HEK293 (cell line): Measurements from ENCODE around the gene MYOM1.

ENCODE experiments used
- GLI4 ChIP-seq: fragments of 450-650 bp; formaldehyde crosslinking; IDR thresholded peaks from 2 replicates; pipeline ENCODE4 v1.5.1; 2016; ENCODE audit warnings: missing biosample characterization, missing genetic modification characterization
- YY1 ChIP-seq: fragments of 450-650 bp; formaldehyde crosslinking; IDR thresholded peaks from 2 replicates; pipeline ENCODE4 v1.5.1; 2018; ENCODE audit warnings: missing biosample characterization, missing genetic modification characterization
- ZBTB17 ChIP-seq: fragments of 450-650 bp; formaldehyde crosslinking; IDR thresholded peaks from 2 replicates; pipeline ENCODE4 v1.5.1; 2016; ENCODE audit warnings: missing biosample characterization, missing genetic modification characterization
- ZNF121 ChIP-seq: fragments of 450-650 bp; formaldehyde crosslinking; IDR thresholded peaks from 2 replicates; pipeline ENCODE4 v1.5.1; 2016; ENCODE audit warnings: missing biosample characterization, missing genetic modification characterization
- ZNF133 ChIP-seq: fragments of 450-650 bp; formaldehyde crosslinking; IDR thresholded peaks from 2 replicates; pipeline ENCODE4 v1.5.1; 2016; ENCODE audit warnings: missing biosample characterization, missing genetic modification characterization
- ZNF138 ChIP-seq: fragments of 450-650 bp; formaldehyde crosslinking; IDR thresholded peaks from 2 replicates; pipeline ENCODE4 v1.5.1; 2016; ENCODE audit warnings: missing biosample characterization, missing genetic modification characterization, borderline replicate concordance
- ZNF274 ChIP-seq, 2 experiments: fragments of 200-500 bp in 1 of 2; fragments of 450-650 bp in 1 of 2; sonication (Bioruptor generic) in 1 of 2; formaldehyde crosslinking in 1 of 2; IDR thresholded peaks; 2 replicates each; pipeline versions ENCODE4 v1.5.1 to v1.6.1; 2014 to 2016; ENCODE audit warnings: borderline replicate concordance in 1 of 2, inconsistent platforms in 1 of 2, low read length in 1 of 2, missing biosample characterization in 1 of 2, missing genetic modification characterization in 1 of 2
- ZNF391 ChIP-seq: fragments of 450-650 bp; formaldehyde crosslinking; IDR thresholded peaks from 2 replicates; pipeline ENCODE4 v1.5.1; 2016; ENCODE audit warnings: low read depth, missing biosample characterization, missing genetic modification characterization, borderline replicate concordance
- TF ChIP-seq, protein P1 (sequence below): fragments of 450-650 bp; formaldehyde crosslinking; IDR thresholded peaks from 2 replicates; pipeline ENCODE4 v1.5.1; 2016; ENCODE audit warnings: missing biosample characterization, missing genetic modification characterization, borderline replicate concordance
- TF ChIP-seq, protein P2 (sequence below): fragments of 450-650 bp; formaldehyde crosslinking; IDR thresholded peaks from 2 replicates; pipeline ENCODE4 v1.5.1; 2016; ENCODE audit warnings: missing biosample characterization, missing genetic modification characterization
- TF ChIP-seq, protein P3 (sequence below): fragments of 450-650 bp; formaldehyde crosslinking; IDR thresholded peaks from 2 replicates; pipeline ENCODE4 v1.5.1; 2016; ENCODE audit warnings: missing biosample characterization, missing genetic modification characterization
- TF ChIP-seq, protein P4 (sequence below): fragments of 450-650 bp; formaldehyde crosslinking; optimal IDR thresholded peaks from 2 replicates; pipeline ENCODE3; 2016; ENCODE audit warnings: missing biosample characterization, mild to moderate bottlenecking, missing genetic modification characterization
- TF ChIP-seq, protein P5 (sequence below): fragments of 450-650 bp; formaldehyde crosslinking; IDR thresholded peaks from 2 replicates; pipeline ENCODE4 v1.5.1; 2016; ENCODE audit warnings: missing biosample characterization, missing genetic modification characterization

DNA sequence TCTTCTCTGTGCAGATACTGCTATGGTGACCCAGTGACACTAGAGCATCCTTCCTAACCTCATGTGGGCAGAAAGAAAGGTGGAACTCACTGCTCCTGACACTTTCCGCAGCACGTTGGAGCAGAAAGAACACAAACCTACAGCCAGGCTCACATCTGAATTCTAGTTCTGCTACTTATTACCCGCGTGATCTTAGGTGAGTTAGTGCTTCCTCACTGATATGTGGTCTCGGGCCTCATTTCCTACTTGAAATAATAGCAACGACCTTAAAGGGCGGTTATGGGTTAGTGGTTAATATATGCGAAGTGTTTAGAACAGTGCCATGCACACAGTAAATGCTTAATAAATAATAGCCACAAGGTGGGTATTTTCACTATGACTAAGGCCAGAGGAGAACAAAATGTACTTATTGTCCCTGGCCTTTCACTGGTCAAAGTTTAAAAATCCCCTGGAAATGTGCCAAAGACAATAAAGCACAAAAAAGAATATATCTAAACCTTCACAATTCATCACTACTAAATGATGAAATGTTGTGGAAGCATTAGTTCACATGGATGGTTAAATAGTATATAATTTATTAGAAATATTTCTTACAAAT is 66.6 kb downstream of the MYOM1 start:
- TF ChIP-seq, protein P1, sequence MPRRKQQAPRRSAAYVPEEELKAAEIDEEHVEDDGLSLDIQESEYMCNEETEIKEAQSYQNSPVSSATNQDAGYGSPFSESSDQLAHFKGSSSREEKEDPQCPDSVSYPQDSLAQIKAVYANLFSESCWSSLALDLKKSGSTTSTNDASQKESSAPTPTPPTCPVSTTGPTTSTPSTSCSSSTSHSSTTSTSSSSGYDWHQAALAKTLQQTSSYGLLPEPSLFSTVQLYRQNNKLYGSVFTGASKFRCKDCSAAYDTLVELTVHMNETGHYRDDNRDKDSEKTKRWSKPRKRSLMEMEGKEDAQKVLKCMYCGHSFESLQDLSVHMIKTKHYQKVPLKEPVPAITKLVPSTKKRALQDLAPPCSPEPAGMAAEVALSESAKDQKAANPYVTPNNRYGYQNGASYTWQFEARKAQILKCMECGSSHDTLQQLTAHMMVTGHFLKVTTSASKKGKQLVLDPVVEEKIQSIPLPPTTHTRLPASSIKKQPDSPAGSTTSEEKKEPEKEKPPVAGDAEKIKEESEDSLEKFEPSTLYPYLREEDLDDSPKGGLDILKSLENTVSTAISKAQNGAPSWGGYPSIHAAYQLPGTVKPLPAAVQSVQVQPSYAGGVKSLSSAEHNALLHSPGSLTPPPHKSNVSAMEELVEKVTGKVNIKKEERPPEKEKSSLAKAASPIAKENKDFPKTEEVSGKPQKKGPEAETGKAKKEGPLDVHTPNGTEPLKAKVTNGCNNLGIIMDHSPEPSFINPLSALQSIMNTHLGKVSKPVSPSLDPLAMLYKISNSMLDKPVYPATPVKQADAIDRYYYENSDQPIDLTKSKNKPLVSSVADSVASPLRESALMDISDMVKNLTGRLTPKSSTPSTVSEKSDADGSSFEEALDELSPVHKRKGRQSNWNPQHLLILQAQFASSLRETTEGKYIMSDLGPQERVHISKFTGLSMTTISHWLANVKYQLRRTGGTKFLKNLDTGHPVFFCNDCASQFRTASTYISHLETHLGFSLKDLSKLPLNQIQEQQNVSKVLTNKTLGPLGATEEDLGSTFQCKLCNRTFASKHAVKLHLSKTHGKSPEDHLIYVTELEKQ (tag by site-specific recombination): no peak
- TF ChIP-seq, protein P2, sequence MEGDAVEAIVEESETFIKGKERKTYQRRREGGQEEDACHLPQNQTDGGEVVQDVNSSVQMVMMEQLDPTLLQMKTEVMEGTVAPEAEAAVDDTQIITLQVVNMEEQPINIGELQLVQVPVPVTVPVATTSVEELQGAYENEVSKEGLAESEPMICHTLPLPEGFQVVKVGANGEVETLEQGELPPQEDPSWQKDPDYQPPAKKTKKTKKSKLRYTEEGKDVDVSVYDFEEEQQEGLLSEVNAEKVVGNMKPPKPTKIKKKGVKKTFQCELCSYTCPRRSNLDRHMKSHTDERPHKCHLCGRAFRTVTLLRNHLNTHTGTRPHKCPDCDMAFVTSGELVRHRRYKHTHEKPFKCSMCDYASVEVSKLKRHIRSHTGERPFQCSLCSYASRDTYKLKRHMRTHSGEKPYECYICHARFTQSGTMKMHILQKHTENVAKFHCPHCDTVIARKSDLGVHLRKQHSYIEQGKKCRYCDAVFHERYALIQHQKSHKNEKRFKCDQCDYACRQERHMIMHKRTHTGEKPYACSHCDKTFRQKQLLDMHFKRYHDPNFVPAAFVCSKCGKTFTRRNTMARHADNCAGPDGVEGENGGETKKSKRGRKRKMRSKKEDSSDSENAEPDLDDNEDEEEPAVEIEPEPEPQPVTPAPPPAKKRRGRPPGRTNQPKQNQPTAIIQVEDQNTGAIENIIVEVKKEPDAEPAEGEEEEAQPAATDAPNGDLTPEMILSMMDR: no peak
- TF ChIP-seq ZNF138 (tag by site-specific recombination) (no peak), ZNF274 (IDR thresholded peaks at IDR 0.05; ENCODE audit: low read length) (no peak), ZNF274 (tag by site-specific recombination; IDR thresholded peaks at IDR 0.05; ENCODE audit: borderline replicate concordance) (no peak), ZNF133 (tag by site-specific recombination) (no peak), ZNF121 (no peak), ZBTB17 (tag by site-specific recombination) (no peak), ZNF391 (tag by site-specific recombination) (no peak), GLI4 (tag by site-specific recombination) (no peak), YY1 (tag by site-specific recombination) (no peak)
- TF ChIP-seq, protein P3, sequence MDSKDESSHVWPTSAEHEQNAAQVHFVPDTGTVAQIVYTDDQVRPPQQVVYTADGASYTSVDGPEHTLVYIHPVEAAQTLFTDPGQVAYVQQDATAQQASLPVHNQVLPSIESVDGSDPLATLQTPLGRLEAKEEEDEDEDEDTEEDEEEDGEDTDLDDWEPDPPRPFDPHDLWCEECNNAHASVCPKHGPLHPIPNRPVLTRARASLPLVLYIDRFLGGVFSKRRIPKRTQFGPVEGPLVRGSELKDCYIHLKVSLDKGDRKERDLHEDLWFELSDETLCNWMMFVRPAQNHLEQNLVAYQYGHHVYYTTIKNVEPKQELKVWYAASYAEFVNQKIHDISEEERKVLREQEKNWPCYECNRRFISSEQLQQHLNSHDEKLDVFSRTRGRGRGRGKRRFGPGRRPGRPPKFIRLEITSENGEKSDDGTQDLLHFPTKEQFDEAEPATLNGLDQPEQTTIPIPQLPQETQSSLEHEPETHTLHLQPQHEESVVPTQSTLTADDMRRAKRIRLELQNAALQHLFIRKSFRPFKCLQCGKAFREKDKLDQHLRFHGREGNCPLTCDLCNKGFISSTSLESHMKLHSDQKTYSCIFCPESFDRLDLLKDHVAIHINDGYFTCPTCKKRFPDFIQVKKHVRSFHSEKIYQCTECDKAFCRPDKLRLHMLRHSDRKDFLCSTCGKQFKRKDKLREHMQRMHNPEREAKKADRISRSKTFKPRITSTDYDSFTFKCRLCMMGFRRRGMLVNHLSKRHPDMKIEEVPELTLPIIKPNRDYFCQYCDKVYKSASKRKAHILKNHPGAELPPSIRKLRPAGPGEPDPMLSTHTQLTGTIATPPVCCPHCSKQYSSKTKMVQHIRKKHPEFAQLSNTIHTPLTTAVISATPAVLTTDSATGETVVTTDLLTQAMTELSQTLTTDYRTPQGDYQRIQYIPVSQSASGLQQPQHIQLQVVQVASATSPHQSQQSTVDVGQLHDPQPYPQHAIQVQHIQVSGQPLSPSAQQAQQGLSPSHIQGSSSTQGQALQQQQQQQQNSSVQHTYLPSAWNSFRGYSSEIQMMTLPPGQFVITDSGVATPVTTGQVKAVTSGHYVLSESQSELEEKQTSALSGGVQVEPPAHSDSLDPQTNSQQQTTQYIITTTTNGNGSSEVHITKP: no peak
- TF ChIP-seq, protein P4, sequence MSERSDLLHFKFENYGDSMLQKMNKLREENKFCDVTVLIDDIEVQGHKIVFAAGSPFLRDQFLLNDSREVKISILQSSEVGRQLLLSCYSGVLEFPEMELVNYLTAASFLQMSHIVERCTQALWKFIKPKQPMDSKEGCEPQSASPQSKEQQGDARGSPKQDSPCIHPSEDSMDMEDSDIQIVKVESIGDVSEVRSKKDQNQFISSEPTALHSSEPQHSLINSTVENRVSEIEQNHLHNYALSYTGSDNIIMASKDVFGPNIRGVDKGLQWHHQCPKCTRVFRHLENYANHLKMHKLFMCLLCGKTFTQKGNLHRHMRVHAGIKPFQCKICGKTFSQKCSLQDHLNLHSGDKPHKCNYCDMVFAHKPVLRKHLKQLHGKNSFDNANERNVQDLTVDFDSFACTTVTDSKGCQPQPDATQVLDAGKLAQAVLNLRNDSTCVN (tag by site-specific recombination): no peak
- TF ChIP-seq, protein P5, sequence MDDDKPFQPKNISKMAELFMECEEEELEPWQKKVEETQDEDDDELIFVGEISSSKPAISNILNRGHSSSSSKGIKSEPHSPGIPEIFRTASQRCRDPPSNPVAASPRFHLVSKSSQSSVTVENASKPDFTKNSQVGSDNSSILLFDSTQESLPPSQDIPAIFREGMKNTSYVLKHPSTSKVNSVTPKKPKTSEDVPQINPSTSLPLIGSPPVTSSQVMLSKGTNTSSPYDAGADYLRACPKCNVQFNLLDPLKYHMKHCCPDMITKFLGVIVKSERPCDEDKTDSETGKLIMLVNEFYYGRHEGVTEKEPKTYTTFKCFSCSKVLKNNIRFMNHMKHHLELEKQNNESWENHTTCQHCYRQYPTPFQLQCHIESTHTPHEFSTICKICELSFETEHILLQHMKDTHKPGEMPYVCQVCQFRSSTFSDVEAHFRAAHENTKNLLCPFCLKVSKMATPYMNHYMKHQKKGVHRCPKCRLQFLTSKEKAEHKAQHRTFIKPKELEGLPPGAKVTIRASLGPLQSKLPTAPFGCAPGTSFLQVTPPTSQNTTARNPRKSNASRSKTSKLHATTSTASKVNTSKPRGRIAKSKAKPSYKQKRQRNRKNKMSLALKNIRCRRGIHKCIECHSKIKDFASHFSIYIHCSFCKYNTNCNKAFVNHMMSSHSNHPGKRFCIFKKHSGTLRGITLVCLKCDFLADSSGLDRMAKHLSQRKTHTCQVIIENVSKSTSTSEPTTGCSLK (tag by site-specific recombination): no peak
